ENCODE measurements around the gene DFFB.

GRCh38 chr1:3907621-3908165, 50.4 kb downstream of the DFFB start:
- TF ChIP-seq POLR2A (IDR thresholded peaks at IDR 0.05; ENCODE audit: low read length) (no peak), GATA1 (IDR thresholded peaks at IDR 0.05; ENCODE audit: low read depth, low read length) (no peak)
